GM06990 (cell line): ENCODE data around the gene PKM.

Experiments
- DNase-seq: peaks from one replicate; pipeline ENCODE4 v3.0.0-alpha.2; 2011; ENCODE audit not compliant: insufficient read length; ENCODE audit errors: extremely low read depth
- H3K27me3 ChIP-seq: replicated peaks from 2 replicates; pipeline ENCODE4 v1.6.0; 2011; ENCODE audit warnings: low read length; ENCODE audit not compliant: control insufficient read depth, insufficient read depth
- H3K36me3 ChIP-seq: 2 replicates; pipeline ENCODE4 v1.5.1; 2011; ENCODE audit warnings: low read length; ENCODE audit not compliant: control insufficient read depth, insufficient read depth
- H3K4me3 ChIP-seq: replicated peaks from 2 replicates; pipeline ENCODE4 v1.5.1; 2011; ENCODE audit warnings: low read depth, mild to moderate bottlenecking, control low read depth, low read length
- TF ChIP-seq, protein P1 (sequence below): IDR thresholded peaks from 2 replicates; pipeline ENCODE4 v1.5.1; 2011; ENCODE audit warnings: low read length, control low read depth, mild to moderate bottlenecking, inconsistent platforms; ENCODE audit not compliant: insufficient read depth, poor library complexity, severe bottlenecking

Gene PKM

DNA sequence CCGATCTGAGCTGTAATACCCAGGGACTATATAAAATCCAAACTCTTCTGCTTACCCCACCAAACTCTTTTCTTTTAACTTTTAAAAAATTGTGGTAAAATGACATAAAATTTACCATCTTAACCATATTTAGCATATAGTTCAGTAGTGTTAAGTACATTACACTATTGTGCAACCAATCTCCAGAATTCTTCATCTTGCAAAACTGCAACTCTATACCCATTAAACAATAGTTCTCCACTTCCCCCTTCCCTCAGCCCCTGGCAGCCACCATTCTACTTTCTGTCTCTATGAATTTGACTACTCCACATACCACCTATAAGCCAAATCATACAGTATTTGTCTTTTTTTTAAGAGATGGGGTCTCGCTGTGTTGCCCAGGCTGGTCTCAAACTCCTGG, 74.1 kb downstream of the PKM start:
- no peak overlapping the region for H3K4me3 ChIP-seq
- DNase-seq = no peak
- no peaks in the 10 kb centered on the region for H3K27me3 ChIP-seq
- TF ChIP-seq, protein P1, sequence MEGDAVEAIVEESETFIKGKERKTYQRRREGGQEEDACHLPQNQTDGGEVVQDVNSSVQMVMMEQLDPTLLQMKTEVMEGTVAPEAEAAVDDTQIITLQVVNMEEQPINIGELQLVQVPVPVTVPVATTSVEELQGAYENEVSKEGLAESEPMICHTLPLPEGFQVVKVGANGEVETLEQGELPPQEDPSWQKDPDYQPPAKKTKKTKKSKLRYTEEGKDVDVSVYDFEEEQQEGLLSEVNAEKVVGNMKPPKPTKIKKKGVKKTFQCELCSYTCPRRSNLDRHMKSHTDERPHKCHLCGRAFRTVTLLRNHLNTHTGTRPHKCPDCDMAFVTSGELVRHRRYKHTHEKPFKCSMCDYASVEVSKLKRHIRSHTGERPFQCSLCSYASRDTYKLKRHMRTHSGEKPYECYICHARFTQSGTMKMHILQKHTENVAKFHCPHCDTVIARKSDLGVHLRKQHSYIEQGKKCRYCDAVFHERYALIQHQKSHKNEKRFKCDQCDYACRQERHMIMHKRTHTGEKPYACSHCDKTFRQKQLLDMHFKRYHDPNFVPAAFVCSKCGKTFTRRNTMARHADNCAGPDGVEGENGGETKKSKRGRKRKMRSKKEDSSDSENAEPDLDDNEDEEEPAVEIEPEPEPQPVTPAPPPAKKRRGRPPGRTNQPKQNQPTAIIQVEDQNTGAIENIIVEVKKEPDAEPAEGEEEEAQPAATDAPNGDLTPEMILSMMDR = no peak
- no peaks in the 10 kb centered on the region for H3K36me3 ChIP-seq

DNA sequence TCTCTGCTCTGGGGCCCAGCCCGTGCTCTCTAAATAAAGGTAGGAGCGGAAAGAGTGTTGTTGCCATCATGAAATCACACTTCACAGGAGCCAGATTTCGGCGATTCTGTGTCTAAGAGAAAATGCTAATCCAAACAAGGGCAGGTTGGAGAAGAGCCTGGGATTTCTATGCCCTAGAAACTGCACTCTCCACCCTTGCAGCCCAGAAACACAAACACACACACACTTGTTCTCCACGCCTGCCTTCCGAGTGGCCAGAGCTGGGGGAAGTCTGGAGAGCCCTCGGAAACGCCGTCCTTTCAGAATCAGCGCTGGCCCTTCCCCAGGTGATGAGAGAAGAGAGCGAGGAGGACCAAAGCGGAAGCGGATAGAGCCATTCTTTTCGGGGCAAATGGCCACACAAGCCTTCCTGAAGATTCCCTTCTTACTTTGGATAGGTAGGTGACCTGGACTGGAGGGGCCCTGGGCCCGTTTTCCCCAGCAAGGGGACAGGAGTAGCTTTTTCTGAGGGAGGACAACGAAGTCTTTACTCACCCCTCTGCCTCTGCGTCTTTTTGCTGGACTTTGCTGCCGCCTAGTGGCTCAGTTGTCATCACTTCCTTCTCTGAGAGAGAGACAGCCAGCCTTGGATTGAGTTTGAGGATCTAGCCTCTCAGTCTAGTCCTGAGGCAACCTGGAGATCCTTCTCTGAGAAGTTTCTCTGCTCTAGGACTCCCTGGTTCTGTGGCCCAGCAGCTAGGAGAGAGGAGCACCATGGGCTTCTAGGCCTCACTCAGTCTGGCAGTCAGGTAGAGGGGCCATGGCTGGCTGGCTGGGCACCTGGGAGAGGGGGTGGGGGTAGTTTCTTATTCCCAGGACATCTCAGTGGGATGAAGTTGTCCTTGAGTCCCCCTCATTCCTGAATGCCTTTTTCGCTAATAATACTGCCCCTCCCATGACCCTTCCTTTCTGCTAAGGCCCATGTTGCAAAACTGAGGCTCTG, 75.1 kb downstream of the PKM start:
- no peaks in the 10 kb centered on the region for H3K27me3 ChIP-seq
- H3K36me3 ChIP-seq = no peaks in the 10 kb centered on the region
- TF ChIP-seq, protein P1 = peak; percentile 91
- peak; percentile 47 for DNase-seq
- H3K4me3 ChIP-seq = peak overlapping the region; percentile 50

DNA sequence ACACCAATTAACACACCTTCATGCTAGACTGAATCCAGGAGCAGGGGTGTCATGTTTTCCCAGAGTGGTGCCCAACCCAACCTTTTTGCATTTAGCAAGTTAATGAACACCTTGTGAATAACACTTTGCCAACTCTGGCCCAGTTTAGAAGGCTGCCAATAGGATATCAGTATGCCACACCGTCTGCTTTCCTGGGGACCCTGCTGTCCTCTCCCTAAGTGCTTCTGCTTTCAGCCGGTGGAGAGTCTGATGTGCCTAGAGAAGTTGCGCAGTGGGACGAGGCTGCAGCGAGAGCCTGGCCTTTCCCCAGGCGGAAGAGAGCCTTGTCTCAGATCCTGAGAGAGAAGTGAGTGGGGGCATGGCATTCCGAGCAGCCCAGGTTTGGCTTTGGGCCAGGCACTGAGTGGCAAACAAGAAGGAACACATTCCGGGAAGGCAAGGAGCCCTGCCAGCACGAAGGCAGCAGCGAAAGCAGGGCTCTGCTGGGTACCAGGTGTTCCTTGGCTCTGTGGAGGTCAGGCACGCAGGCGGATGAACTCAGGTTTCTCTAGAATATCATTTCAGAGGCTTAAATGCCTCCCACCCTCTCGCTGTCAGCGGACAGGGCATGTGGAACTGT, 75.9 kb downstream of the PKM start:
- TF ChIP-seq, protein P1 = no peak
- no peak for DNase-seq
- H3K4me3 ChIP-seq = no peak overlapping the region
- no peaks in the 10 kb centered on the region for H3K27me3 ChIP-seq
- H3K36me3 ChIP-seq = no peaks in the 10 kb centered on the region

DNA sequence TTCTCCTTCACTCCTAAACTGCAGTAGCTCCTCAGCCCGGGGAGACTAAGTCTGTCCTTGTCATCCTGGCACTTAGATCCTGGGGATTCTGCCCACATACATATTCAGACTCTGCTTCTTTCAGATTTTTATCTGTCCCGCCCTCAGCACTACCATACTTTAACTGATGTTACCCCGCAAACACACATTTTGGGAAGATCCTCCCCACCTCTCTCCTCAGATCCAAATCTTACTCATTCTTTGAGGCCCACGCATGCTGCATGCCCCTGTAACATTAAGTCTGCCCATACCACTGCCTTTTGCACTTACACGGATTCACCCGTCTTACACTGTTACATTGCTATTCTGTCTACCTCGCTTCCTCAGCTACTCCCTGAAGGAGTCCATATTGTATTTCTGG, 76.7 kb downstream of the PKM start:
- Histone ChIP-seq H3K4me3 (no peak overlapping the region), H3K27me3 (no peaks in the 10 kb centered on the region), H3K36me3 (no peaks in the 10 kb centered on the region)
- no peak for DNase-seq
- TF ChIP-seq, protein P1 = no peak

DNA sequence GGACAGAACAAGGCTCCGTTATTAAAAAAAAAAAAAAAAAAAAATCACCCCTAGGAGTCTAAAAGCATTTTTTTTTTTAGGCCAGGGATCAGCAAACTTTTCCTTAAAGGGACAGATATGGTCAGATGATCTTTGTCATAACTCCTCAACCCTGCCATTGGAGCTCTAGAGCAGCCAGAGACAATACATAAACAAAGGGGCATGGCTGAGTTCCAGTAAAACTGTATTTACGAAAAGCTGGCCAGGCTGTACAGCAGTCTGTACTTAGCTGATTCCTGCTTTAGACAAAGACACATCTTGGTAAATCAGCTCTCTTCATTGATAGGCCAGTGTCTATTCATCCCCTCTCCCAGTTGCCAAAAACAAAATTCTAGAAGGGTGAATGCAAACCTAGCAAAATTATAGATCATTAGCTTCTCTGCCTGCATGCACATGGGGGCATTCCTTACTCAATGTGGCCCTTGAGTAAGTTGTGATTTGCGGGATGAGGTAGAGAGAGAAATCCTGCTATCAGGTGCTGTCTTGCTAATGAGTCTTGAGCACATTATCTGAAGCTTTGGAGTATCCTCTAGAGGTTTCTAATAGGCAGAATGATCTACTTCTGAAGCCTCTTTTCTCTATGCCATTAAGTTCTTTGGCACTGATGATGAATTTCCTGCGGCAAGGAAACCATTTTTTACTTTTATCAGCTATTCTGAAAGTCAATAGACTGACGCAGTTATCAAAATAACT, 77.6 kb downstream of the PKM start:
- TF ChIP-seq, protein P1 = no peak
- H3K36me3 ChIP-seq = no peaks in the 10 kb centered on the region
- no peak for DNase-seq

More for the DNA sequence above, 77.6 kb downstream of the PKM start:
- no peak overlapping the region for H3K4me3 ChIP-seq
- H3K27me3 ChIP-seq = no peaks in the 10 kb centered on the region
